ENCODE data around the gene ALDH4A1.

DNA sequence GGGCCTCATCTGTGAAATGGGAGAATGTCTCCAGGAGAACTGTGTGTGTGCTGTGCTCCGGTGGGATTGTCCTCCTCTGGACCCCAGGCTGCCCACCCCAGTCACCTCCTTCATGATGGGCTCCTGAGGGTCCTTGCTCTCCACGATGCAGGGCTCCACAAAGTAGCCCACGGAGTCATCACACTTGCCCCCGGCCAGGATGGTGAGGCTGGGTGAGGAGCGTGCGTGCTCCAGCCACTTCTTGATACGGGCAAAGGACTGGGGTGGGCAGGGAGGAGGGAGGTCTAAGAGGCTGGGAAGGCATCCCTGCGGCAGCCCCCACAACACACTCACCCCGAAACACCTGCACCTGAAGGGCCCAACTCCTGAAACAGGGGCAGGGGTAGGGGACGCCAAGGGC is 26.1 kb downstream of the ALDH4A1 start:
- no peak for TF ChIP-seq TEAD4 (IDR thresholded peaks at IDR 0.05)
- no peak for TF ChIP-seq ZBTB7A (IDR thresholded peaks at IDR 0.05; ENCODE audit: low read depth)
- TF ChIP-seq YY1 (IDR thresholded peaks at IDR 0.05; ENCODE audit: low read depth): no peak
- TF ChIP-seq, protein P1, sequence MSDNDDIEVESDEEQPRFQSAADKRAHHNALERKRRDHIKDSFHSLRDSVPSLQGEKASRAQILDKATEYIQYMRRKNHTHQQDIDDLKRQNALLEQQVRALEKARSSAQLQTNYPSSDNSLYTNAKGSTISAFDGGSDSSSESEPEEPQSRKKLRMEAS (IDR thresholded peaks at IDR 0.05): no peak
- TF ChIP-seq EP300 (IDR thresholded peaks at IDR 0.05; ENCODE audit: borderline replicate concordance): no peak
- TF ChIP-seq, protein P2, sequence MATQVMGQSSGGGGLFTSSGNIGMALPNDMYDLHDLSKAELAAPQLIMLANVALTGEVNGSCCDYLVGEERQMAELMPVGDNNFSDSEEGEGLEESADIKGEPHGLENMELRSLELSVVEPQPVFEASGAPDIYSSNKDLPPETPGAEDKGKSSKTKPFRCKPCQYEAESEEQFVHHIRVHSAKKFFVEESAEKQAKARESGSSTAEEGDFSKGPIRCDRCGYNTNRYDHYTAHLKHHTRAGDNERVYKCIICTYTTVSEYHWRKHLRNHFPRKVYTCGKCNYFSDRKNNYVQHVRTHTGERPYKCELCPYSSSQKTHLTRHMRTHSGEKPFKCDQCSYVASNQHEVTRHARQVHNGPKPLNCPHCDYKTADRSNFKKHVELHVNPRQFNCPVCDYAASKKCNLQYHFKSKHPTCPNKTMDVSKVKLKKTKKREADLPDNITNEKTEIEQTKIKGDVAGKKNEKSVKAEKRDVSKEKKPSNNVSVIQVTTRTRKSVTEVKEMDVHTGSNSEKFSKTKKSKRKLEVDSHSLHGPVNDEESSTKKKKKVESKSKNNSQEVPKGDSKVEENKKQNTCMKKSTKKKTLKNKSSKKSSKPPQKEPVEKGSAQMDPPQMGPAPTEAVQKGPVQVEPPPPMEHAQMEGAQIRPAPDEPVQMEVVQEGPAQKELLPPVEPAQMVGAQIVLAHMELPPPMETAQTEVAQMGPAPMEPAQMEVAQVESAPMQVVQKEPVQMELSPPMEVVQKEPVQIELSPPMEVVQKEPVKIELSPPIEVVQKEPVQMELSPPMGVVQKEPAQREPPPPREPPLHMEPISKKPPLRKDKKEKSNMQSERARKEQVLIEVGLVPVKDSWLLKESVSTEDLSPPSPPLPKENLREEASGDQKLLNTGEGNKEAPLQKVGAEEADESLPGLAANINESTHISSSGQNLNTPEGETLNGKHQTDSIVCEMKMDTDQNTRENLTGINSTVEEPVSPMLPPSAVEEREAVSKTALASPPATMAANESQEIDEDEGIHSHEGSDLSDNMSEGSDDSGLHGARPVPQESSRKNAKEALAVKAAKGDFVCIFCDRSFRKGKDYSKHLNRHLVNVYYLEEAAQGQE (IDR thresholded peaks at IDR 0.05; ENCODE audit: low read depth): no peak
- no peak for TF ChIP-seq TCF12 (IDR thresholded peaks at IDR 0.05; ENCODE audit: low read depth)
- no peak for TF ChIP-seq CEBPB (IDR thresholded peaks at IDR 0.05)
- TF ChIP-seq, protein P3, sequence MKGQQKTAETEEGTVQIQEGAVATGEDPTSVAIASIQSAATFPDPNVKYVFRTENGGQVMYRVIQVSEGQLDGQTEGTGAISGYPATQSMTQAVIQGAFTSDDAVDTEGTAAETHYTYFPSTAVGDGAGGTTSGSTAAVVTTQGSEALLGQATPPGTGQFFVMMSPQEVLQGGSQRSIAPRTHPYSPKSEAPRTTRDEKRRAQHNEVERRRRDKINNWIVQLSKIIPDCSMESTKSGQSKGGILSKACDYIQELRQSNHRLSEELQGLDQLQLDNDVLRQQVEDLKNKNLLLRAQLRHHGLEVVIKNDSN (IDR thresholded peaks at IDR 0.05): no peak
- TF ChIP-seq CREB1 (IDR thresholded peaks at IDR 0.05; ENCODE audit: low read depth): no peak
- TF ChIP-seq NFIC (IDR thresholded peaks at IDR 0.05): no peak
- TF ChIP-seq RAD21 (IDR thresholded peaks at IDR 0.05; ENCODE audit: low read depth): no peak
- no peak for TF ChIP-seq FOXM1 (IDR thresholded peaks at IDR 0.05; ENCODE audit: borderline replicate concordance, low read depth)
